WTC11 (cell line): ENCODE data around the gene MACO1.

Source experiments
- CTCF ChIP-seq: fragments of 200-600 bp; IDR thresholded peaks from 2 replicates; pipeline ENCODE4 v1.8.0; 2022; ENCODE audit warnings: antibody characterized with exemption
- ETV6 ChIP-seq: sonication (generic); formaldehyde crosslinking; IDR thresholded peaks from 2 replicates; pipeline ENCODE4 v1.8.1; 2022; ENCODE audit warnings: mild to moderate bottlenecking, missing genetic modification reagents
- IRF1 ChIP-seq: sonication (generic); formaldehyde crosslinking; IDR thresholded peaks from 2 replicates; pipeline ENCODE4 v1.8.0; 2023; ENCODE audit warnings: missing genetic modification reagents
- NR3C1 ChIP-seq: sonication (generic); formaldehyde crosslinking; conservative IDR thresholded peaks from 2 replicates; pipeline ENCODE4 v1.8.1; 2023; ENCODE audit warnings: low read depth, mild to moderate bottlenecking, missing genetic modification reagents
- SMAD3 ChIP-seq: sonication (generic); formaldehyde crosslinking; IDR thresholded peaks from 2 replicates; pipeline ENCODE4 v1.8.0; 2022; ENCODE audit warnings: missing genetic modification reagents, mild to moderate bottlenecking, borderline replicate concordance
- SMAD4 ChIP-seq: sonication (generic); formaldehyde crosslinking; IDR thresholded peaks from 2 replicates; pipeline ENCODE4 v1.8.0; 2022; ENCODE audit warnings: mild to moderate bottlenecking, missing genetic modification reagents
- SP1 ChIP-seq: sonication (generic); formaldehyde crosslinking; conservative IDR thresholded peaks from 2 replicates; pipeline ENCODE4 v1.8.1; 2022; ENCODE audit warnings: missing genetic modification reagents
- USF2 ChIP-seq: sonication (generic); formaldehyde crosslinking; IDR thresholded peaks from 2 replicates; pipeline ENCODE4 v1.8.1; 2023; ENCODE audit warnings: mild to moderate bottlenecking, missing genetic modification reagents, moderate library complexity
- ZNF425 ChIP-seq: fragments of 250-450 bp; sonication (Bioruptor Pico); conservative IDR thresholded peaks from 2 replicates; pipeline ENCODE4 v1.9.0; 2021; ENCODE audit warnings: mild to moderate bottlenecking
- ZNF532 ChIP-seq: fragments of 250-450 bp; sonication (Bioruptor Pico); IDR thresholded peaks from 2 replicates; pipeline ENCODE4 v1.9.0; 2021; ENCODE audit warnings: mild to moderate bottlenecking, borderline replicate concordance
- TF ChIP-seq, protein P1 (sequence below): sonication (generic); formaldehyde crosslinking; IDR thresholded peaks from 2 replicates; pipeline ENCODE4 v1.8.0; 2022; ENCODE audit warnings: mild to moderate bottlenecking, missing genetic modification reagents
- TF ChIP-seq, protein P2 (sequence below): sonication (generic); formaldehyde crosslinking; IDR thresholded peaks from 2 replicates; pipeline ENCODE4 v1.8.1; 2023; ENCODE audit warnings: mild to moderate bottlenecking, moderate library complexity, missing genetic modification reagents

DNA sequence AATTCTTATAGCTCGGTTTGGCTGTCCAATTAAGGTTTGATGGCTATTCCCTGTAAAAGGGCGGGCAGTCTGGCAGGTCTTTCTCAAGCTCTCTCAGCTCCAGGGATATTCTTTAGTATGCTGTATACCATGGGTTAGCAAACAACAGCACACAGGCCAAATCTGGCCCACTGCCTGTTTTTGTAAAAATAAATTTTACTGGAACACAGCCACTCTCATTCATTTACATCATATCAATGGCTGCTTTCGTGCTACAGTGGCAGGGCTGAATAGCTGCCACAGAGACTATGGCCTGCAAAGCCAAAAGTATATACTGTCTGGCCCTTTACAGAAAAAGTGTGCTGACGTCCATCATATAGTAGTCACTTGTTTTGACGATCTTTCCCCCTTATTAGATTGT lies 32.0 kb downstream of the MACO1 start:
- TF ChIP-seq ETV6 (CRISPR knock-in tag) (no peak), CTCF (no peak), SMAD4 (CRISPR knock-in tag) (no peak), ZNF425 (no peak), ZNF532 (CRISPR knock-in tag) (no peak), NR3C1 (CRISPR knock-in tag) (no peak), USF2 (CRISPR knock-in tag) (no peak), IRF1 (CRISPR knock-in tag) (no peak), SP1 (no peak), SMAD3 (no peak)
- TF ChIP-seq, protein P1, sequence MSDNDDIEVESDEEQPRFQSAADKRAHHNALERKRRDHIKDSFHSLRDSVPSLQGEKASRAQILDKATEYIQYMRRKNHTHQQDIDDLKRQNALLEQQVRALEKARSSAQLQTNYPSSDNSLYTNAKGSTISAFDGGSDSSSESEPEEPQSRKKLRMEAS (CRISPR knock-in tag): no peak
- TF ChIP-seq, protein P2, sequence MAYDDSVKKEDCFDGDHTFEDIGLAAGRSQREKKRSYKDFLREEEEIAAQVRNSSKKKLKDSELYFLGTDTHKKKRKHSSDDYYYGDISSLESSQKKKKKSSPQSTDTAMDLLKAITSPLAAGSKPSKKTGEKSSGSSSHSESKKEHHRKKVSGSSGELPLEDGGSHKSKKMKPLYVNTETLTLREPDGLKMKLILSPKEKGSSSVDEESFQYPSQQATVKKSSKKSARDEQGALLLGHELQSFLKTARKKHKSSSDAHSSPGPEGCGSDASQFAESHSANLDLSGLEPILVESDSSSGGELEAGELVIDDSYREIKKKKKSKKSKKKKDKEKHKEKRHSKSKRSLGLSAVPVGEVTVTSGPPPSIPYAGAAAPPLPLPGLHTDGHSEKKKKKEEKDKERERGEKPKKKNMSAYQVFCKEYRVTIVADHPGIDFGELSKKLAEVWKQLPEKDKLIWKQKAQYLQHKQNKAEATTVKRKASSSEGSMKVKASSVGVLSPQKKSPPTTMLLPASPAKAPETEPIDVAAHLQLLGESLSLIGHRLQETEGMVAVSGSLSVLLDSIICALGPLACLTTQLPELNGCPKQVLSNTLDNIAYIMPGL (CRISPR knock-in tag): no peak
